Measurements from ENCODE around the gene USP16. TPM values are rescaled to one million over a fixed set of nuclear protein-coding genes. Genes with fewer than 3 reads are reported as not detected.

USP16 gene
- total and polyA plus RNA-seq, 2 of the 13 experiments (the other 11 are each of a cell fraction or from before 2014, with no cell fraction given), result 16.5 to 46.9 TPM

DNA sequence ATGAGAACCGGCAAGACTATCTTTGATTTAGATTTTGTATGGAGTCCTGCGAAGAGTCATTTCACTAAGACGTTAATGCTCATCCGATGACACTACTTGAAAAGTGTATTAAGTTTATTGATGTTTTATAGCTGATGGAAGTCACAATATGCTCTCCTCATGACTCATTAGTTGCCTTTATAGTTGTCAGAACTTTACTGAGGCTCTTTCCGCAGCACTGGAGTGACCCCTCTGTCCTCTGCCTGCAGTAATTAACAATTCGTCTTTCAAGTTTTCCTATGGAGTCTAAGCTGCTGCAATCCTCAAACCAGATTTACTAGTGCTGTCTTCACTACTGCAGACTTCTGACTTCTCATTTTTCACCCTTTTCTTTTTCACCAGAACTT lies 853 bp downstream of the USP16 start:
- intact Hi-C loops (cut with micrococcal nuclease; ENCODE audit: unreplicated experiment), result loop anchor here (1.0 to 2.0 kb wide), 2 partner anchors 33 to 47 kb away; partner anchors contain the start of genes CCT8 and LTN1
- H2AFZ ChIP-seq (ENCODE audit: low read length), result no peak overlapping the region
- in situ Hi-C loops (cut with HindIII; ENCODE audit: extremely low pct_ligation_motif_present, low pct_unique_long_range_greater_than_20kb), result no loop called here
- POLR2A ChIA-PET, result interaction anchor here (1.0 to 5.2 kb wide), 10 partner anchors 12 to 274 kb away, joined by 3 to 94 read pairs (median 6); partner anchors contain the start of genes BACH1, CCT8 and LTN1
- WGBS (ENCODE audit: low lambda C conversion rate), result 1% methylated on average over 6 of the region's 6 CpGs
- H3K4me3 ChIP-seq (replicated peaks in 1 of 3; ENCODE audit: insufficient read depth in 1 of 3, low read depth in 2 of 3, low read length in 3 of 3), result peak overlapping the region; percentile 79 to 94 (median 83)
- H4K20me1 ChIP-seq (ENCODE audit: insufficient read depth, low read length), result no peaks in the 10 kb centered on the region
- no peaks in the 10 kb centered on the region; a peak in 1 of 5 replicates for H3K27me3 ChIP-seq (ENCODE audit: control insufficient read depth in 1 of 2, insufficient read depth in 2 of 2, low read length in 2 of 2)
- peaks cover 32% of the 10 kb centered on the region for H3K79me2 ChIP-seq (ENCODE audit: insufficient read depth, low read length)
- H3K9me3 ChIP-seq (ENCODE audit: low read length), result no peaks in the 10 kb centered on the region
- peak overlapping the region; percentile 78 for H3K4me2 ChIP-seq (ENCODE audit: low read depth, low read length)
- peak overlapping the region; percentile 99 for H3K9ac ChIP-seq (ENCODE audit: insufficient read depth, low read depth, low read length)
- peak overlapping the region; percentile 99 for H3K27ac ChIP-seq (ENCODE audit: extremely low read length, insufficient read depth, low read length)
- ATAC-seq, result peak; percentile 8; the same call in 2 of the 3 replicates
- BruUV-seq (replicated peaks), result TSS peak; percentile 66
- CTCF ChIA-PET (ENCODE audit: low intra/inter-chr PET ratio, low total read pairs), result no interaction called here
- no peak for DNase-seq (ENCODE audit: low spot score)
- FAIRE-seq, result peak; percentile 8
- peaks cover 38% of the 10 kb centered on the region for H3K4me1 ChIP-seq (ENCODE audit: insufficient read depth, low read length)
- peaks cover 2 to 13% of the 10 kb centered on the region in 2 experiments for H3K36me3 ChIP-seq (replicated peaks in 1 of 2; ENCODE audit: control insufficient read depth in 1 of 2, insufficient read depth in 2 of 2, low read length in 2 of 2)
- TF ChIP-seq SIN3A (IDR thresholded peaks at IDR 0.05; ENCODE audit: borderline replicate concordance, low read depth, low read length) (no peak), ZNF451 (CRISPR knock-in tag; IDR thresholded peaks at IDR 0.05) (no peak), PCBP2 (optimal IDR thresholded peaks at IDR 0.05; ENCODE audit: low read depth, low read length, poor library complexity, severe bottlenecking) (no peak), ZFP36 (IDR thresholded peaks at IDR 0.05; ENCODE audit: borderline replicate concordance, low read depth, low read length, partially characterized antibody) (no peak), TEAD3 (CRISPR knock-in tag; optimal IDR thresholded peaks at IDR 0.05; ENCODE audit: borderline replicate concordance) (no peak), ZMYM3 (CRISPR knock-in tag; IDR thresholded peaks at IDR 0.05) (no peak), TCF12 (IDR thresholded peaks at IDR 0.05) (no peak), TCF12 (CRISPR knock-in tag; IDR thresholded peaks at IDR 0.05) (no peak), ZNF569 (CRISPR knock-in tag; IDR thresholded peaks at IDR 0.05; ENCODE audit: borderline replicate concordance) (no peak), GATAD1 (CRISPR knock-in tag; IDR thresholded peaks at IDR 0.05) (no peak), ZSCAN30 (CRISPR knock-in tag; IDR thresholded peaks at IDR 0.05) (no peak), FIP1L1 (IDR thresholded peaks at IDR 0.05; ENCODE audit: borderline replicate concordance, insufficient read depth, low read depth, low read length) (no peak)
- TF ChIP-seq, protein P1, sequence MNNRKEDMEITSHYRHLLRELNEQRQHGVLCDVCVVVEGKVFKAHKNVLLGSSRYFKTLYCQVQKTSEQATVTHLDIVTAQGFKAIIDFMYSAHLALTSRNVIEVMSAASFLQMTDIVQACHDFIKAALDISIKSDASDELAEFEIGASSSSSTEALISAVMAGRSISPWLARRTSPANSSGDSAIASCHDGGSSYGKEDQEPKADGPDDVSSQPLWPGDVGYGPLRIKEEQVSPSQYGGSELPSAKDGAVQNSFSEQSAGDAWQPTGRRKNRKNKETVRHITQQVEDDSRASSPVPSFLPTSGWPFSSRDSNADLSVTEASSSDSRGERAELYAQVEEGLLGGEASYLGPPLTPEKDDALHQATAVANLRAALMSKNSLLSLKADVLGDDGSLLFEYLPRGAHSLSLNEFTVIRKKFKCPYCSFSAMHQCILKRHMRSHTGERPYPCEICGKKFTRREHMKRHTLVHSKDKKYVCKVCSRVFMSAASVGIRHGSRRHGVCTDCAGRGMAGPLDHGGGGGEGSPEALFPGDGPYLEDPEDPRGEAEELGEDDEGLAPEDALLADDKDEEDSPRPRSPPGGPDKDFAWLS (CRISPR knock-in tag; IDR thresholded peaks at IDR 0.05; ENCODE audit: borderline replicate concordance), result no peak
- TF ChIP-seq, protein P2, sequence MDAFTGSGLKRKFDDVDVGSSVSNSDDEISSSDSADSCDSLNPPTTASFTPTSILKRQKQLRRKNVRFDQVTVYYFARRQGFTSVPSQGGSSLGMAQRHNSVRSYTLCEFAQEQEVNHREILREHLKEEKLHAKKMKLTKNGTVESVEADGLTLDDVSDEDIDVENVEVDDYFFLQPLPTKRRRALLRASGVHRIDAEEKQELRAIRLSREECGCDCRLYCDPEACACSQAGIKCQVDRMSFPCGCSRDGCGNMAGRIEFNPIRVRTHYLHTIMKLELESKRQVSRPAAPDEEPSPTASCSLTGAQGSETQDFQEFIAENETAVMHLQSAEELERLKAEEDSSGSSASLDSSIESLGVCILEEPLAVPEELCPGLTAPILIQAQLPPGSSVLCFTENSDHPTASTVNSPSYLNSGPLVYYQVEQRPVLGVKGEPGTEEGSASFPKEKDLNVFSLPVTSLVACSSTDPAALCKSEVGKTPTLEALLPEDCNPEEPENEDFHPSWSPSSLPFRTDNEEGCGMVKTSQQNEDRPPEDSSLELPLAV (CRISPR knock-in tag; conservative IDR thresholded peaks at IDR 0.05; ENCODE audit: low read depth), result no peak
- TF ChIP-seq, protein P3, sequence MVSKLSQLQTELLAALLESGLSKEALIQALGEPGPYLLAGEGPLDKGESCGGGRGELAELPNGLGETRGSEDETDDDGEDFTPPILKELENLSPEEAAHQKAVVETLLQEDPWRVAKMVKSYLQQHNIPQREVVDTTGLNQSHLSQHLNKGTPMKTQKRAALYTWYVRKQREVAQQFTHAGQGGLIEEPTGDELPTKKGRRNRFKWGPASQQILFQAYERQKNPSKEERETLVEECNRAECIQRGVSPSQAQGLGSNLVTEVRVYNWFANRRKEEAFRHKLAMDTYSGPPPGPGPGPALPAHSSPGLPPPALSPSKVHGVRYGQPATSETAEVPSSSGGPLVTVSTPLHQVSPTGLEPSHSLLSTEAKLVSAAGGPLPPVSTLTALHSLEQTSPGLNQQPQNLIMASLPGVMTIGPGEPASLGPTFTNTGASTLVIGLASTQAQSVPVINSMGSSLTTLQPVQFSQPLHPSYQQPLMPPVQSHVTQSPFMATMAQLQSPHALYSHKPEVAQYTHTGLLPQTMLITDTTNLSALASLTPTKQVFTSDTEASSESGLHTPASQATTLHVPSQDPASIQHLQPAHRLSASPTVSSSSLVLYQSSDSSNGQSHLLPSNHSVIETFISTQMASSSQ (IDR thresholded peaks at IDR 0.05; ENCODE audit: low read depth), result no peak
- TF ChIP-seq, protein P3 (CRISPR knock-in tag; IDR thresholded peaks at IDR 0.05; ENCODE audit: borderline replicate concordance), result no peak
- TF ChIP-seq, protein P4, sequence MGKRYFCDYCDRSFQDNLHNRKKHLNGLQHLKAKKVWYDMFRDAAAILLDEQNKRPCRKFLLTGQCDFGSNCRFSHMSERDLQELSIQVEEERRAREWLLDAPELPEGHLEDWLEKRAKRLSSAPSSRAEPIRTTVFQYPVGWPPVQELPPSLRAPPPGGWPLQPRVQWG (CRISPR knock-in tag; IDR thresholded peaks at IDR 0.05; ENCODE audit: borderline replicate concordance, low read depth), result no peak

Measured in HepG2 (cell line).